Heart left ventricle (tissue), 16 donors: ENCODE measurements around the gene ARSB. TPM values are rescaled to one million over a fixed set of nuclear protein-coding genes. Genes with fewer than 3 reads are reported as not detected.

Experiments used
- ATAC-seq, 4 donors: fragments of 200-7000 bp; cut with Tn5 transposase; one replicate each; pipeline ENCODE4 v1.9.1; 2020 to 2022; ENCODE audit warnings: moderate library complexity in 4 of 4, mild to moderate bottlenecking in 3 of 4, moderate number of reproducible peaks in 1 of 4
- DNase-seq, 5 donors: peaks; one replicate each; pipeline ENCODE4 v3.0.0-alpha.2; 2020
- H3K27ac ChIP-seq, 12 donors: fragments of 200-600 bp; sonication (generic) in 4 of 12; one replicate each; pipeline versions ENCODE4 v1.5.0 to v1.8.0; 2016 to 2022; ENCODE audit warnings: mild to moderate bottlenecking in 2 of 12
- H3K27me3 ChIP-seq, 9 donors: fragments of 200-600 bp; sonication (generic) in 2 of 9; one replicate each; pipeline versions ENCODE4 v1.5.1 to v1.8.0; 2016 to 2022; ENCODE audit warnings: mild to moderate bottlenecking in 3 of 9
- H3K36me3 ChIP-seq, 9 donors: fragments of 200-600 bp; sonication (generic) in 2 of 9; one replicate each; pipeline versions ENCODE4 v1.5.0 to v1.8.0; 2018 to 2022; ENCODE audit warnings: mild to moderate bottlenecking in 2 of 9
- H3K4me1 ChIP-seq, 12 donors: fragments of 200-600 bp; sonication (generic) in 4 of 12; one replicate each; pipeline versions ENCODE4 v1.5.0 to v1.8.0; 2016 to 2022; ENCODE audit warnings: mild to moderate bottlenecking in 3 of 12
- H3K4me3 ChIP-seq, 12 donors: fragments of 200-600 bp; sonication (generic) in 4 of 12; one replicate each; pipeline versions ENCODE4 v1.5.0 to v1.8.0; 2017 to 2022; ENCODE audit warnings: mild to moderate bottlenecking in 9 of 12, moderate library complexity in 4 of 12
- H3K9me3 ChIP-seq, 12 donors: fragments of 200-600 bp; sonication (generic) in 4 of 12; one replicate each; pipeline versions ENCODE4 v1.5.0 to v1.8.0; 2016 to 2022; ENCODE audit warnings: mild to moderate bottlenecking in 1 of 12
- POLR2A ChIP-seq, 2 donors: fragments of 450-650 bp; IDR thresholded peaks; one replicate each; pipeline ENCODE4 v1.6.1; 2017; ENCODE audit warnings: antibody characterized with exemption in 2 of 2, mild to moderate bottlenecking in 2 of 2, moderate library complexity in 2 of 2
- WGBS, 4 donors: extraction: QIAGEN DNeasy Blood & Tissue Kit in 2 of 4; methylation state at CpG; one replicate each; pipeline versions ENCODE4 v1.1.5 to v1.1.7; 2013 to 2018; 5-methylcytosine and 5-hydroxymethylcytosine counted together
- intact Hi-C, 10 donors: fragments of 100-400 bp; cut with DNase I; formaldehyde crosslinking; loops; one replicate each; pipeline versions ENCODE4 v1.11.1 to v1.14.2; 2022
- polyA plus RNA-seq, 2 donors: library from polyadenylated mRNA; stranded (reverse); fragments of 200-250 nt; gene quantifications; one replicate each; pipeline ENCODE4 v1.2.3, GENCODE V29; 2013
- total RNA-seq, 9 donors: library from RNA; depleted of rRNA in 2 of 9; stranded (reverse); fragments of >200 nt in 2 of 9; fragmentation: NEBNext Ultra II Directional in 3 of 9; extraction: Animal tissue kit (Norgen Biotek cat#: 25700) in 3 of 9; gene quantifications; one replicate each; pipeline versions ENCODE4 v1.1.0 to v1.2.4, GENCODE V29; 2016 to 2023
- TF ChIP-seq, protein P1 (sequence below), 12 donors: fragments of 200-600 bp; sonication (generic) in 4 of 12; IDR thresholded peaks; one replicate each; pipeline versions ENCODE4 v1.5.0 to v1.8.0; 2018 to 2022; ENCODE audit warnings: antibody characterized with exemption in 12 of 12, mild to moderate bottlenecking in 5 of 12
- donor health status: ischemic (EF 13 %, LVEDD 7.1; RV severe dilation, severe dysfunction).
- donor health status: healthy with polysubstance abuse.
- donor health status: DM: no; HTN: yes; CAD: no.
- donor health status: DM: no; HTN: no; CAD: no.
- donor health status: ischemic (EF 25% LVEDD 6.9; RV normal size, moderate dysfunction).
- donor health status: ischemic (EF 25% LVEDD 5.7; RV mildly dilated, moderate dysfunction).
- donor health status: healthy.
- donor health status: DM: yes; HTN: yes; CAD: no.
- donor health status: ischemic (EF 35%, LVEDD 5.7; RV mildly dilated, moderate dysfunction).
- donor health status: nonischemic (EF 11% LVEDD 7.7; RV severe dilation, severe dysfunction).
- donor health status: DM: yes; HTN: yes; CAD: no.
- donor health status: PGD.
- donor health status: ischemic (EF 29% LVEDD 5.4; RV normal size, mild dysfunction).
- donor health status: nonischemic (EF 23%, LVEDD 6.1; RV moderate dilation, normal function).

The ARSB gene
- total and polyA plus RNA-seq, 11 donors, result 2.2 to 25.8 (median 14.4) TPM

DNA sequence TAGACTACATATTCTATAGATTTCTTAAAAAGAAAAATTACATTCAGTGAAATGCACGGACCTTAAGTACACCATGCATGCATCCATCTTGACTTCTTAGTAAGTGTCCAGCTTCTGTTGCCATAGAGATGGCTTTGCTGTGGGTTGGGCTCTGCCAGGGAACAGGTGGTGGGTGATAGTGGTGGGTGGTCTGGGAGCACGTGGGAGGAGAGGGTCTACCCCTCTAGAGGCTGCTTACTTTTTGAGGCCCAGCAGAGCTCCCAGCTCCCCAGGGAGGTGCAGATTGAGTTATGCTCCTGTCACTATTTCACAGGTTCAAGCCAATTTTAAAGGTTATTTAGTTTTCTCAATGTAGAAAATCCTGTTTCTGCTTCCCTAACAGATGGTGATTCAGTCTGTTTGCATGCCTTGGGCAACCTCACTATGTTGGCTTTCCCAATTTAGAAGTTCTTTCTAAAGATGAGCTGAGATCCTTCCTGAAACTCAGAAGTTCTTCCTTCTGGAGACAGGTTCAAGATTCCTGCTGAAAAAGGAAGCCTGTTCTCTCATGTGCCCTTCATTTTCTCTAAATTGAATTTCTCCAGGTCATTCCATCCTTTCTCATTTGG lies 229.2 kb downstream of the ARSB start:
- H3K4me3 ChIP-seq, result no peak overlapping the region
- no peak for ATAC-seq
- 68 to 79% (median 75%) methylated on average over 2 of the region's 2 CpGs for WGBS, 4 donors

DNA sequence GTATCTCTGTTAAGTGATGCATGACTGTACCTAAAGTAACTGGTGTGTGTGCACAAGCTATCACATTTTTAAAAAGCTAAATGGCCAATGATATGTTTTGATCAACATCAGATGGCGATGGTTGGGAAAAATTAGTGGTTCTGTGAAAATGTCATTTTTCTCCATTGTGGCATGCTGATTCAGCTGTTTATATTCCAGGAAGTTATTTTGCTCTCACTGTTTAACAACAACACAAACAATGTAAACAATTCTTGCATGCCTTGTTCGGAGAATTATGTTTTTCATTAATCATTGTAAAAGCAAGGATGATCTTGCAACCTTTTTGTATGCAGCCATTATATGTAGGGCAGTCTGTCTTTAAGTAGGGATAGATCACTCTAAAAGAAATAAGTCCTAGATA lies 230.5 kb downstream of the ARSB start:
- H3K27ac ChIP-seq, result no peak overlapping the region
- WGBS, 4 donors, result 45 to 64% (median 46%) methylated on average over 2 of the region's 2 CpGs
- H3K27me3 ChIP-seq, result no peaks in the 10 kb centered on the region
- no peaks in the 10 kb centered on the region for H3K36me3 ChIP-seq
- peaks cover 0 to 15% (median 0%) of the 10 kb centered on the region in 12 donors for H3K4me1 ChIP-seq
- no peaks in the 10 kb centered on the region for H3K9me3 ChIP-seq
- no peak for ATAC-seq
- DNase-seq, result no peak
- no peak overlapping the region for H3K4me3 ChIP-seq
- TF ChIP-seq, protein P1, sequence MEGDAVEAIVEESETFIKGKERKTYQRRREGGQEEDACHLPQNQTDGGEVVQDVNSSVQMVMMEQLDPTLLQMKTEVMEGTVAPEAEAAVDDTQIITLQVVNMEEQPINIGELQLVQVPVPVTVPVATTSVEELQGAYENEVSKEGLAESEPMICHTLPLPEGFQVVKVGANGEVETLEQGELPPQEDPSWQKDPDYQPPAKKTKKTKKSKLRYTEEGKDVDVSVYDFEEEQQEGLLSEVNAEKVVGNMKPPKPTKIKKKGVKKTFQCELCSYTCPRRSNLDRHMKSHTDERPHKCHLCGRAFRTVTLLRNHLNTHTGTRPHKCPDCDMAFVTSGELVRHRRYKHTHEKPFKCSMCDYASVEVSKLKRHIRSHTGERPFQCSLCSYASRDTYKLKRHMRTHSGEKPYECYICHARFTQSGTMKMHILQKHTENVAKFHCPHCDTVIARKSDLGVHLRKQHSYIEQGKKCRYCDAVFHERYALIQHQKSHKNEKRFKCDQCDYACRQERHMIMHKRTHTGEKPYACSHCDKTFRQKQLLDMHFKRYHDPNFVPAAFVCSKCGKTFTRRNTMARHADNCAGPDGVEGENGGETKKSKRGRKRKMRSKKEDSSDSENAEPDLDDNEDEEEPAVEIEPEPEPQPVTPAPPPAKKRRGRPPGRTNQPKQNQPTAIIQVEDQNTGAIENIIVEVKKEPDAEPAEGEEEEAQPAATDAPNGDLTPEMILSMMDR (IDR thresholded peaks at IDR 0.05), result no peak
- no peak for TF ChIP-seq POLR2A (IDR thresholded peaks at IDR 0.05)
- intact Hi-C loops, result no loop called here

More for the DNA sequence above, 229.2 kb downstream of the ARSB start:
- H3K36me3 ChIP-seq, result no peaks in the 10 kb centered on the region
- no peaks in the 10 kb centered on the region for H3K9me3 ChIP-seq
- H3K27ac ChIP-seq, result no peak overlapping the region
- intact Hi-C loops, result no loop called here
- H3K27me3 ChIP-seq, result no peaks in the 10 kb centered on the region
- no peak for DNase-seq
- no peak for TF ChIP-seq POLR2A (IDR thresholded peaks at IDR 0.05)
- TF ChIP-seq, protein P1 (IDR thresholded peaks at IDR 0.05), result no peak
- peaks cover 0 to 28% (median 0%) of the 10 kb centered on the region in 12 donors for H3K4me1 ChIP-seq

DNA sequence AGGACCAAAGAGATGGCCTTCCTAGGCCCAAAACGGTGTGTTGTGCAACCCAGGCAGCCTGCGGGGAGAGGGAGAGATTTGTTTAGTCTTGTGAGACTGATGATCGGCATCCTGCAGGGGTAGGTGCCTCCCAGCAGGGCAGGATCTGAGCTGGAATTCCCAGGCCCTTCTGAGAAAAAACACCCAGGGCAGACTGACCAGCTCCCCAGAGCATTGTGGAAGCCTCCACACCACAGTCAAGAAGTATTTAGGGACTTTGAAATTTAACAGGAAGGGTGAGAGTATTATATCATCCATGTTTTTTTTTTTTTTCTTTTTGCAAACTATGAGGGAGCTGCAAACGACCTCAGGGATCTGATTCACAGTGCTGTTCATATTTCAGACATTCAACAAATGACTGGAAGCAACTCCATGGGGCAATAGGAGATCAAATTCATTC lies 232.0 kb downstream of the ARSB start:
- 85 to 94% (median 90%) methylated on average over 4 of the region's 4 CpGs for WGBS, 4 donors
- Histone ChIP-seq H3K36me3 (no peaks in the 10 kb centered on the region), H3K27me3 (no peaks in the 10 kb centered on the region), H3K27ac (no peak overlapping the region), H3K4me1 (peaks cover 0 to 9% (median 0%) of the 10 kb centered on the region in 12 donors), H3K4me3 (no peak overlapping the region), H3K9me3 (no peaks in the 10 kb centered on the region)
- no peak for TF ChIP-seq POLR2A (IDR thresholded peaks at IDR 0.05)
- TF ChIP-seq, protein P1 (IDR thresholded peaks at IDR 0.05), result no peak
- DNase-seq (no peak), ATAC-seq (no peak)
- intact Hi-C loops, result no loop called here

GRCh38 chr5:78751872-78752271 lies 233.2 kb downstream of the ARSB start:
- no peaks in the 10 kb centered on the region for H3K36me3 ChIP-seq
- TF ChIP-seq, protein P1 (IDR thresholded peaks at IDR 0.05), result no peak
- no peak for TF ChIP-seq POLR2A (IDR thresholded peaks at IDR 0.05)
- intact Hi-C loops, result no loop called here
- 88 to 98% (median 94%) methylated on average over 1 of the region's 1 CpG for WGBS, 4 donors
- DNase-seq, result no peak
- no peak overlapping the region for H3K4me3 ChIP-seq
- H3K27ac ChIP-seq, result no peak overlapping the region
- no peaks in the 10 kb centered on the region for H3K27me3 ChIP-seq
- H3K4me1 ChIP-seq, result peaks cover 0 to 6% (median 0%) of the 10 kb centered on the region in 12 donors
- no peak for ATAC-seq
- no peaks in the 10 kb centered on the region for H3K9me3 ChIP-seq
